GM12878 (cell line): ENCODE results near the gene RBM15B. TPM values are rescaled to one million over a fixed set of nuclear protein-coding genes. Genes with fewer than 3 reads are reported as not detected.

Source experiments
- ATAC-seq: fragments of 200-7000 bp; cut with Tn5 transposase; 3 replicates; pipeline ENCODE4 v1.9.1; 2020; ENCODE audit warnings: mild to moderate bottlenecking, moderate library complexity
- BruUV-seq: library from RNA; stranded (reverse); fragments of 400-500 nt; replicated peaks from 2 replicates; lab custom pipeline; 2021; lab: Mats Ljungman, UMichigan
- CTCF ChIA-PET: fragments of 300-600 bp; sonication (Branson Sonifier 250); formaldehyde crosslinking; extraction: SDS; loops from one replicate; lab custom pipeline; 2021; ENCODE audit warnings: inconsistent platforms; lab: Yijun Ruan, JAX
- POLR2A ChIA-PET: fragments of 350-600 bp; formaldehyde crosslinking; extraction: SDS; loops from one replicate; lab custom pipeline; 2021; ENCODE audit warnings: inconsistent platforms; lab: Charles Lee
- RAD21 ChIA-PET: fragments of 300-600 bp; sonication (Branson Sonifier 250); formaldehyde crosslinking; loops from one replicate; lab custom pipeline; 2023; ENCODE audit warnings: antibody characterized with exemption; ENCODE audit not compliant: unreplicated experiment; lab: Charles Lee
- SMC1A ChIA-PET: fragments of 300-600 bp; sonication (Branson Sonifier 250); formaldehyde crosslinking; loops from one replicate; lab custom pipeline; 2023; ENCODE audit not compliant: unreplicated experiment, uncharacterized antibody; lab: Charles Lee
- DNase-seq: peaks from one replicate; pipeline ENCODE4 v3.0.0-alpha.2; 2011; ENCODE audit warnings: low read depth, low spot score
- FAIRE-seq: peaks from 3 replicates; lab custom pipeline; 2011; peaks lifted over from hg19 to GRCh38; lab: Jason Lieb, UNC
- H2AFZ ChIP-seq: 2 replicates; pipeline ENCODE4 v1.6.0; 2011; ENCODE audit warnings: low read depth, low read length, control low read depth; ENCODE audit not compliant: control insufficient read depth
- H3K27ac ChIP-seq: 2 replicates; pipeline ENCODE4 v1.5.1; 2011; ENCODE audit warnings: control low read depth; ENCODE audit not compliant: control insufficient read depth, insufficient read depth
- H3K27me3 ChIP-seq, 2 experiments: replicated peaks in 1 of 2; 2 replicates each; pipeline versions ENCODE4 v1.6.0 to v1.6.1; 2011; ENCODE audit warnings: low read length in 1 of 2; ENCODE audit not compliant: control insufficient read depth in 2 of 2, insufficient read depth in 2 of 2
- H3K36me3 ChIP-seq, 2 experiments: 2 replicates each; pipeline ENCODE4 v1.5.1; 2011; ENCODE audit warnings: low read length in 1 of 2; ENCODE audit not compliant: control insufficient read depth in 2 of 2, insufficient read depth in 2 of 2
- H3K4me1 ChIP-seq: 2 replicates; pipeline ENCODE4 v1.6.1; 2011; ENCODE audit warnings: mild to moderate bottlenecking, low read length, moderate library complexity, mixed read lengths; ENCODE audit not compliant: control insufficient read depth, insufficient read depth
- H3K4me2 ChIP-seq: 2 replicates; pipeline ENCODE4 v1.6.0; 2011; ENCODE audit warnings: control low read depth; ENCODE audit not compliant: control insufficient read depth, insufficient read depth
- H3K4me3 ChIP-seq: fragments of 200-600 bp; sonication (generic); 2 replicates; pipeline ENCODE4 v1.5.1; 2016
- H3K79me2 ChIP-seq: 2 replicates; pipeline ENCODE4 v1.6.0; 2011; ENCODE audit warnings: low read length; ENCODE audit not compliant: control insufficient read depth, insufficient read depth
- H3K9ac ChIP-seq: 2 replicates; pipeline ENCODE4 v1.8.0; 2011; ENCODE audit warnings: low read length, control low read depth, mixed read lengths; ENCODE audit not compliant: control insufficient read depth, insufficient read depth
- H3K9me3 ChIP-seq: replicated peaks from 3 replicates; pipeline ENCODE4 v1.5.1; 2011; ENCODE audit warnings: mild to moderate bottlenecking, low read length; ENCODE audit not compliant: control insufficient read depth, insufficient read depth
- H4K20me1 ChIP-seq: 2 replicates; pipeline ENCODE4 v1.6.0; 2011; ENCODE audit not compliant: control insufficient read depth, insufficient read depth
- BACH1 ChIP-seq: fragments of 450-650 bp; IDR thresholded peaks from 2 replicates; pipeline ENCODE4 v1.6.1; 2017; ENCODE audit warnings: mild to moderate bottlenecking, borderline replicate concordance
- EED ChIP-seq: sonication (generic); IDR thresholded peaks from 2 replicates; pipeline ENCODE4 v1.6.1; 2016; ENCODE audit warnings: antibody characterized with exemption, low read depth
- EGR1 ChIP-seq, 2 experiments: IDR thresholded peaks; 1 replicate in 1 of 2; 2 replicates in 1 of 2; pipeline ENCODE4 v1.6.1; 2011 to 2012; ENCODE audit warnings: low read depth in 2 of 2, low read length in 2 of 2, borderline replicate concordance in 1 of 2, mild to moderate bottlenecking in 1 of 2, moderate library complexity in 1 of 2
- LARP7 ChIP-seq: fragments of 450-650 bp; IDR thresholded peaks from 2 replicates; pipeline ENCODE4 v1.6.1; 2017; ENCODE audit warnings: mild to moderate bottlenecking
- NR2C1 ChIP-seq: fragments of 450-650 bp; IDR thresholded peaks from 2 replicates; pipeline ENCODE4 v1.6.1; 2017; ENCODE audit warnings: antibody characterized with exemption, mild to moderate bottlenecking, moderate library complexity
- POLR2A ChIP-seq: IDR thresholded peaks from 2 replicates; pipeline ENCODE4 v1.6.1; 2011; ENCODE audit warnings: low read depth, mild to moderate bottlenecking, low read length
- SIX5 ChIP-seq: IDR thresholded peaks from 2 replicates; pipeline ENCODE4 v1.6.1; 2011; ENCODE audit warnings: mild to moderate bottlenecking, low read depth, low read length, moderate library complexity; ENCODE audit not compliant: severe bottlenecking
- SMAD5 ChIP-seq: IDR thresholded peaks from 2 replicates; pipeline ENCODE4 v1.6.1; 2016; ENCODE audit warnings: antibody characterized with exemption, low read depth
- TAF1 ChIP-seq: IDR thresholded peaks from 2 replicates; pipeline ENCODE4 v1.6.1; 2011; ENCODE audit warnings: mild to moderate bottlenecking, low read depth, low read length, borderline replicate concordance
- YY1 ChIP-seq: IDR thresholded peaks from 2 replicates; pipeline ENCODE4 v1.6.1; 2011; ENCODE audit warnings: low read depth, mild to moderate bottlenecking, low read length
- WGBS: methylation state at CpG from one replicate; pipeline ENCODE4 v1.1.6; 2016; ENCODE audit warnings: low lambda C conversion rate; ENCODE audit not compliant: insufficient replicate concordance, insufficient coverage; ENCODE audit errors: missing lambda C conversion rate; 5-methylcytosine and 5-hydroxymethylcytosine counted together
- in situ Hi-C: fragments of 300-500 bp; cut with MboI; formaldehyde crosslinking; loops from 9 replicates; pipeline ENCODE4 v1.14.3; 2018; ENCODE audit warnings: mixed read lengths
- intact Hi-C: fragments of 100-400 bp; cut with micrococcal nuclease; formaldehyde crosslinking; loops from one replicate; pipeline ENCODE4 v1.14.2; 2022; ENCODE audit not compliant: unreplicated experiment
- polyA plus RNA-seq, 11 experiments: library from polyadenylated mRNA; depleted of rRNA in 4 of 11; unstranded in 6 of 11; stranded (reverse) in 5 of 11; fragments of >200 nt; fragmentation: Nextera tagmentation in 4 of 11; fragmentation: Illumina TruSeq in 1 of 11; extraction: Ambion mirVana in 4 of 11; extraction: Trizol in 1 of 11; gene quantifications; 1 replicate in 1 of 11; 2 replicates in 10 of 11; pipeline versions ENCODE4 v1.2.1 to v1.2.3, GENCODE V29; 2011 to 2016; ENCODE audit warnings: inconsistent platforms in 2 of 11, missing spikeins in 2 of 11, low read depth in 1 of 11
- total RNA-seq, 4 experiments: library from RNA; depleted of rRNA in 3 of 4; stranded (reverse); fragments of >200 nt in 3 of 4; fragmentation: Illumina TruSeq in 1 of 4; extraction: Trizol in 1 of 4; gene quantifications; 2 replicates each; pipeline versions ENCODE4 v1.2.1 to v1.2.3, GENCODE V29; 2013 to 2021
- TF ChIP-seq, protein P1 (sequence below): fragments of 450-650 bp; IDR thresholded peaks from 2 replicates; pipeline ENCODE4 v1.6.1; 2017; ENCODE audit warnings: mild to moderate bottlenecking, moderate library complexity
- TF ChIP-seq, protein P2 (sequence below): fragments of 450-650 bp; IDR thresholded peaks from 2 replicates; pipeline ENCODE4 v1.6.1; 2017; ENCODE audit warnings: borderline replicate concordance
- TF ChIP-seq, protein P3 (sequence below): IDR thresholded peaks from 2 replicates; pipeline ENCODE4 v1.6.1; 2011; ENCODE audit warnings: borderline replicate concordance, low read depth, mild to moderate bottlenecking, moderate library complexity, low read length; ENCODE audit not compliant: insufficient read depth, poor library complexity, severe bottlenecking
- TF ChIP-seq, protein P4 (sequence below): IDR thresholded peaks from 2 replicates; pipeline ENCODE4 v1.6.1; 2012; ENCODE audit warnings: low read depth, low read length, improper control_type of control experiment

The RBM15B gene
- total and polyA plus RNA-seq, 10 of the 15 experiments (the other 5 are each of a cell fraction or from before 2014, with no cell fraction given) = 2.4 to 34.5 (median 19.1) TPM

- FAIRE-seq (peak; percentile 99), DNase-seq (peak; percentile 93), ATAC-seq (peak; percentile 97)
- BruUV-seq = no TSS peak
- no peaks in the 10 kb centered on the region for H3K9me3 ChIP-seq
- H3K4me2 ChIP-seq = peak within 1 kb of the TSS; percentile 96
- no peaks in the 10 kb centered on the region for H3K27me3 ChIP-seq
- intact Hi-C loops (loop anchor here (2.0 to 5.0 kb wide), 3 partner anchors 287 to 818 kb away; partner anchors contain the start of genes C3orf18, HEMK1, MAPKAPK3 and TEX264), in situ Hi-C loops (loop anchor here (5.0 to 10.0 kb wide), 2 partner anchors 297 to 1030 kb away; partner anchors contain the start of genes CYB561D2, NPRL2 and TMEM115)
- H3K36me3 ChIP-seq = peaks cover 6 to 16% of the 10 kb centered on the region in 2 experiments
- CTCF ChIA-PET = interaction anchor here (1.0 to 2.5 kb wide), 11 partner anchors 13 to 769 kb away, joined by 3 to 17 read pairs (median 5); partner anchors contain the start of genes DCAF1, MAPKAPK3, RAD54L2 and TEX264
- peak within 1 kb of the TSS; percentile 96 for H3K4me3 ChIP-seq
- 0 out of 2 replicates have a peak, but pooled peaks cover 4% of the 10 kb centered on the region for H4K20me1 ChIP-seq
- POLR2A ChIA-PET = interaction anchor here (0.6 to 3.6 kb wide), 10 partner anchors 44 to 815 kb away, joined by 3 to 26 read pairs (median 4); partner anchors contain the start of genes DCAF1, HEMK1 and TEX264
- under 1% methylated on average over 52 of the region's 65 CpGs for WGBS
- H3K79me2 ChIP-seq = peaks cover 51% of the 10 kb centered on the region
- peak within 1 kb of the TSS; percentile 86 for H3K27ac ChIP-seq
- SMC1A ChIA-PET = no interaction called here
- H3K4me1 ChIP-seq = peaks cover 16% of the 10 kb centered on the region
- H3K9ac ChIP-seq = peak within 1 kb of the TSS; percentile 95
- RAD21 ChIA-PET = interaction anchor here (0.8 to 1.9 kb wide), 8 partner anchors 13 to 769 kb away, joined by 3 to 14 read pairs (median 3); partner anchors contain the start of genes DCAF1 and MAPKAPK3
- H2AFZ ChIP-seq = peak within 1 kb of the TSS; percentile 88
- TF ChIP-seq BACH1 (peak; percentile 68; the same call in 1 of the 2 replicates), POLR2A (peak; percentile 98), LARP7 (peak; percentile 18; the same call in 1 of the 2 replicates), EED (no peak), NR2C1 (peak; percentile 73), TAF1 (peak; percentile 91; the same call in 1 of the 2 replicates), SIX5 (peak; percentile 68), YY1 (peak; percentile 99), SMAD5 (peak; percentile 47; the same call in 1 of the 2 replicates), EGR1 (IDR thresholded peaks at IDR 0.05; ENCODE audit: borderline replicate concordance in 1 of 2, low read depth in 2 of 2, low read length in 2 of 2) (peak in 1 of 2 experiments; percentile 42; a peak in 1 of 3 replicates)
- TF ChIP-seq, protein P1, sequence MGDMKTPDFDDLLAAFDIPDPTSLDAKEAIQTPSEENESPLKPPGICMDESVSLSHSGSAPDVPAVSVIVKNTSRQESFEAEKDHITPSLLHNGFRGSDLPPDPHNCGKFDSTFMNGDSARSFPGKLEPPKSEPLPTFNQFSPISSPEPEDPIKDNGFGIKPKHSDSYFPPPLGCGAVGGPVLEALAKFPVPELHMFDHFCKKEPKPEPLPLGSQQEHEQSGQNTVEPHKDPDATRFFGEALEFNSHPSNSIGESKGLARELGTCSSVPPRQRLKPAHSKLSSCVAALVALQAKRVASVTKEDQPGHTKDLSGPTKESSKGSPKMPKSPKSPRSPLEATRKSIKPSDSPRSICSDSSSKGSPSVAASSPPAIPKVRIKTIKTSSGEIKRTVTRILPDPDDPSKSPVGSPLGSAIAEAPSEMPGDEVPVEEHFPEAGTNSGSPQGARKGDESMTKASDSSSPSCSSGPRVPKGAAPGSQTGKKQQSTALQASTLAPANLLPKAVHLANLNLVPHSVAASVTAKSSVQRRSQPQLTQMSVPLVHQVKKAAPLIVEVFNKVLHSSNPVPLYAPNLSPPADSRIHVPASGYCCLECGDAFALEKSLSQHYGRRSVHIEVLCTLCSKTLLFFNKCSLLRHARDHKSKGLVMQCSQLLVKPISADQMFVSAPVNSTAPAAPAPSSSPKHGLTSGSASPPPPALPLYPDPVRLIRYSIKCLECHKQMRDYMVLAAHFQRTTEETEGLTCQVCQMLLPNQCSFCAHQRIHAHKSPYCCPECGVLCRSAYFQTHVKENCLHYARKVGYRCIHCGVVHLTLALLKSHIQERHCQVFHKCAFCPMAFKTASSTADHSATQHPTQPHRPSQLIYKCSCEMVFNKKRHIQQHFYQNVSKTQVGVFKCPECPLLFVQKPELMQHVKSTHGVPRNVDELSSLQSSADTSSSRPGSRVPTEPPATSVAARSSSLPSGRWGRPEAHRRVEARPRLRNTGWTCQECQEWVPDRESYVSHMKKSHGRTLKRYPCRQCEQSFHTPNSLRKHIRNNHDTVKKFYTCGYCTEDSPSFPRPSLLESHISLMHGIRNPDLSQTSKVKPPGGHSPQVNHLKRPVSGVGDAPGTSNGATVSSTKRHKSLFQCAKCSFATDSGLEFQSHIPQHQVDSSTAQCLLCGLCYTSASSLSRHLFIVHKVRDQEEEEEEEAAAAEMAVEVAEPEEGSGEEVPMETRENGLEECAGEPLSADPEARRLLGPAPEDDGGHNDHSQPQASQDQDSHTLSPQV = no peak
- TF ChIP-seq, protein P2, sequence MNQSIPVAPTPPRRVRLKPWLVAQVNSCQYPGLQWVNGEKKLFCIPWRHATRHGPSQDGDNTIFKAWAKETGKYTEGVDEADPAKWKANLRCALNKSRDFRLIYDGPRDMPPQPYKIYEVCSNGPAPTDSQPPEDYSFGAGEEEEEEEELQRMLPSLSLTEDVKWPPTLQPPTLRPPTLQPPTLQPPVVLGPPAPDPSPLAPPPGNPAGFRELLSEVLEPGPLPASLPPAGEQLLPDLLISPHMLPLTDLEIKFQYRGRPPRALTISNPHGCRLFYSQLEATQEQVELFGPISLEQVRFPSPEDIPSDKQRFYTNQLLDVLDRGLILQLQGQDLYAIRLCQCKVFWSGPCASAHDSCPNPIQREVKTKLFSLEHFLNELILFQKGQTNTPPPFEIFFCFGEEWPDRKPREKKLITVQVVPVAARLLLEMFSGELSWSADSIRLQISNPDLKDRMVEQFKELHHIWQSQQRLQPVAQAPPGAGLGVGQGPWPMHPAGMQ = no peak
- TF ChIP-seq, protein P3, sequence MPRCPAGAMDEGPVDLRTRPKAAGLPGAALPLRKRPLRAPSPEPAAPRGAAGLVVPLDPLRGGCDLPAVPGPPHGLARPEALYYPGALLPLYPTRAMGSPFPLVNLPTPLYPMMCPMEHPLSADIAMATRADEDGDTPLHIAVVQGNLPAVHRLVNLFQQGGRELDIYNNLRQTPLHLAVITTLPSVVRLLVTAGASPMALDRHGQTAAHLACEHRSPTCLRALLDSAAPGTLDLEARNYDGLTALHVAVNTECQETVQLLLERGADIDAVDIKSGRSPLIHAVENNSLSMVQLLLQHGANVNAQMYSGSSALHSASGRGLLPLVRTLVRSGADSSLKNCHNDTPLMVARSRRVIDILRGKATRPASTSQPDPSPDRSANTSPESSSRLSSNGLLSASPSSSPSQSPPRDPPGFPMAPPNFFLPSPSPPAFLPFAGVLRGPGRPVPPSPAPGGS = no peak
- TF ChIP-seq, protein P4, sequence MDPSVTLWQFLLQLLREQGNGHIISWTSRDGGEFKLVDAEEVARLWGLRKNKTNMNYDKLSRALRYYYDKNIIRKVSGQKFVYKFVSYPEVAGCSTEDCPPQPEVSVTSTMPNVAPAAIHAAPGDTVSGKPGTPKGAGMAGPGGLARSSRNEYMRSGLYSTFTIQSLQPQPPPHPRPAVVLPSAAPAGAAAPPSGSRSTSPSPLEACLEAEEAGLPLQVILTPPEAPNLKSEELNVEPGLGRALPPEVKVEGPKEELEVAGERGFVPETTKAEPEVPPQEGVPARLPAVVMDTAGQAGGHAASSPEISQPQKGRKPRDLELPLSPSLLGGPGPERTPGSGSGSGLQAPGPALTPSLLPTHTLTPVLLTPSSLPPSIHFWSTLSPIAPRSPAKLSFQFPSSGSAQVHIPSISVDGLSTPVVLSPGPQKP = peak; percentile 36; the same call in 1 of the 2 replicates
Measured at GRCh38 chr3:51384726-51385473, 6.2 kb upstream of the RBM15B start, which contains the start of gene MANF. MANF (plus strand) TSS chr3:51385291; CDS start chr3:51385343, 52 bp downstream.
